Suprapubic skin (tissue), 4 donors: ENCODE measurements around the gene KRR1.

Experiments
- CTCF ChIP-seq, 2 donors: fragments of 200-600 bp in 1 of 2; fragments of 450-650 bp in 1 of 2; sonication (generic) in 1 of 2; IDR thresholded peaks; one replicate each; pipeline ENCODE4 v1.5.1; 2016 to 2019; ENCODE audit warnings: antibody characterized with exemption in 2 of 2, mild to moderate bottlenecking in 1 of 2, moderate library complexity in 1 of 2
- EP300 ChIP-seq: sonication (generic); formaldehyde crosslinking; IDR thresholded peaks from one replicate; pipeline ENCODE4 v1.6.1; 2017; ENCODE audit warnings: antibody characterized with exemption
- POLR2A ChIP-seq, 2 donors: fragments of 450-650 bp; IDR thresholded peaks; one replicate each; pipeline ENCODE4 v1.6.1; 2017; ENCODE audit warnings: antibody characterized with exemption in 2 of 2, mild to moderate bottlenecking in 2 of 2, moderate library complexity in 2 of 2
- POLR2AphosphoS5 ChIP-seq, 3 donors: sonication (generic); formaldehyde crosslinking; IDR thresholded peaks; one replicate each; pipeline ENCODE4 v1.6.1; 2017; ENCODE audit warnings: antibody characterized with exemption in 3 of 3

- no peak for TF ChIP-seq CTCF (IDR thresholded peaks at IDR 0.05)
- no peak for TF ChIP-seq POLR2A (IDR thresholded peaks at IDR 0.05)
- no peak for TF ChIP-seq POLR2AphosphoS5 (IDR thresholded peaks at IDR 0.05)
- no peak for TF ChIP-seq EP300
Observed at GRCh38 chr12:75528272-75528671, 16.9 kb upstream of the KRR1 start.
